HG02678 (cell line): ENCODE data around the gene GDPD3.

Experiments used
- ATAC-seq: cut with Tn5 transposase; IDR thresholded peaks from one replicate; pipeline ENCODE4 v1.9.1; 2021; ENCODE audit warnings: mild to moderate bottlenecking, moderate library complexity; ENCODE audit not compliant: unreplicated experiment

The GDPD3 gene

GRCh38 chr16:30096105-30096861 lies 17.1 kb downstream of the GDPD3 start, which contains the start of gene YPEL3:
Gene YPEL3, minus strand, starts transcription at chr16:30096213. Its CDS starts 731 bp downstream, at chr16:30095482.
- peak; percentile 59 for ATAC-seq

- ATAC-seq = no peak
Observed at GRCh38 chr16:30095166-30096078, 17.9 kb downstream of the GDPD3 start.

DNA sequence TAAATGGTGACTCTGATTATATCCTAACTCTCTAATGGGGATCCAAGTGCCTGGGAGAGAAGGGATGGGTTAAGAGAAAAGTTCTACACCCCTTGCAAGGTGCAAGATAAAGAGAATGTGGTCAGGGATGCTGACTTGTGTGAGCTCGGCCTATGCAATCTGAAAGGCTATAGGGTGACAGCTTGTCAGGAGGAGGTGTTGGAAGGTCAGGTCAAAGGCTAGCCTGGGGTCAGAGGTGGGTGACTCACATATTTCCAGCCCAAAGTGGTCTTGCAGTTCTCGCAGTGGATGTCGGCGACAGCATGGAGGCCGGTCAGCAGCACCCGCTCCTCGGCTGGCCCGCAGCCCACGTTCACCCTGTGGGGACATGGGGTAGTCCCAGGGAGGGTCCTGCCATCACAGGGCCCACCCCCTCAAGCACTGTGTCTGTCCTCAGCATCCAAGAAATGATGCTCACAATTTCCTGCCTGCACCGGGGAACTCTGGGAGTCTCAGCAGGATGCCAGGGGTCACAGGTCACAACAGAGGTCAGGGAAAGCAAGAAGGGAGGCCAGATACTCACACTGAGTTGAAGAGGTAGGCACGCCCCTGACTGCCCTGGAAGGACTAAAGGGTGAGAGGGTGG lies 18.7 kb downstream of the GDPD3 start:
- no peak for ATAC-seq

- ATAC-seq = peak; percentile 30
Observed at GRCh38 chr16:30092373-30093010, 20.8 kb downstream of the GDPD3 start.

DNA sequence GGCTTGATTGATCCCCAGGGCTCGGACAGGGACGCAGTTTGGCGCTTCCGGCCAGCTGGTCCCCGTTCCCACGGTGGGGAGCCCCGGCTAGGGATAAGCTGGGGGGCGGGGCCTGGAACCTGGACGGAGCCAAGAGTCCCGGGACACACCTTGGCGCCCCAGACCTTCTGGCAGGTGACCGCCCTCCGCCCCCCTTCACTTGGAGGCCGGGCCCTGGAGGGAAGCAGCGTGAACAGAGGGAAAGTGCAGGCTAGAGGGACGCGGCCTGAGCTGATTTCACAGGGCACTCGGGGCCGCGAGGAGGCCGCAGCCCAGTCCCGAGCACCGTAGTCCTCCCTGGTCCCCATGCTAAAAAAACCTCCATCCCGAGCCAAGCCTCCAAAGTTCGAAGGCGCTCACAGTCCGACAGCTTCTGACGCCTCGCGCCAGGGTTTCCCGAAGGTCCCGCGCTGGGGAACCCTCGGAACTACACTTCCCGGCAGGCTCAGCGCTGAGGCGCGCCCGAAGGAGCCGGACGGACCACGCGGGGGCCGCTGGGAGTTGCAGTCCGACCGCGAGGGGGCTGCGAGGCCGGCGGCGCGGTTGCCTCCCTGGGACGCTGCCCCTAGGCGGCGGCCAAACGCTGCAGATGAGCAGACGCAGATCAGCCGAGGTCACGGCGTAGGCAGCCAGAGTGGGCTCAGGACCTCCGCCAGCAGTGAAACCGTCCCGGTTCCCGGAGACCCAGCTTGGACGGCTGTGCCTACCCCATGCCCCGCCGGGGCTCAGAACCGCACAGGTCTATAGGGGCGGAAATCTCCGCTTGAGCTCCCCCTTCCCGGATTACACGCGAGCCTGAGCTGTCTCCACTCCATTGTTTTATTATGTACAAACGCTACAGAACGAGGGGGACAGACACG lies 21.6 kb downstream of the GDPD3 start, which contains the start of gene TBX6:
Gene TBX6 (minus strand): TSS at position 451 of the 899 bp plus-strand sequence. CDS start 731 bp downstream, outside the sequence.
- peak; percentile 67 for ATAC-seq

- ATAC-seq = no peak
Observed at GRCh38 chr16:30090610-30091331, 22.6 kb downstream of the GDPD3 start.

DNA sequence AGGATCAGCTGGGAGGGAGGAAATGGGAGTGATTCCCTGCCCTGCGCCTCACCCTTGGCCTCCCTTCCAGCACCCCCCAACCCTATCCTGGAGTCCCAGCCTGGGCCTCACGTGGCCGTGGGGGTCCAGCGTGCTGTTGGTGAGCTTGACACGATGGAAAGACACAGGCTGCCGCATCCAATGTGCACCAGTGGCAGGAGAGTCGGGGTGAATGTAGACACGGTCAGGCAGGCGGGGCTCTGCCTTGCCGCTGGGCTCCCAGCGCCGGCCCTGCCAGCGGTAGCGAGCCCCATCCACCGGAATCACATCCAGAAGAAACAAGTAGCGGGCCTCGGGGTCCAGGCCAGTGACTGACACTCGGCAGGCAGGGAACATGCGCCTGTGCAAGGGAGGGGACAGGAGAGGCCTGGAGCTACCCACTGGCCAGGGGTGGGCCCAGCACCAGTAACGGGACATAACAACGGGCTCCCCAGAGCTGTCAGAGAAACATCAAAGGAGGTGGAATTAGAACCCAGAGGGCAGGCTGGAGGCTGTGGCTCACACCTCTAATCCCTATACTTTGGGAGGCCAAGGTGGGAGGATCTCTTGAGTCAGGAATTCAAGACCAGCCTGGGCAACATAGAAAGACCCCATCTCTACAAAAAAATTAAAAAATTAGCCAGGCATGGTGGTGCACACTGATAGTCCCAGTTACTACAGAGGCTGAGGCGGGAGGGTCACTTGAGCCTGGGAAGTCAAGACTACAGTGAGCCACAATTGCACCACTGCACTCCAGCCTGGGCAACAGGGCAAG lies 24.3 kb downstream of the GDPD3 start:
- ATAC-seq = no peak

- ATAC-seq = no peak
Observed at GRCh38 chr16:30088237-30088831, 25.0 kb downstream of the GDPD3 start.

DNA sequence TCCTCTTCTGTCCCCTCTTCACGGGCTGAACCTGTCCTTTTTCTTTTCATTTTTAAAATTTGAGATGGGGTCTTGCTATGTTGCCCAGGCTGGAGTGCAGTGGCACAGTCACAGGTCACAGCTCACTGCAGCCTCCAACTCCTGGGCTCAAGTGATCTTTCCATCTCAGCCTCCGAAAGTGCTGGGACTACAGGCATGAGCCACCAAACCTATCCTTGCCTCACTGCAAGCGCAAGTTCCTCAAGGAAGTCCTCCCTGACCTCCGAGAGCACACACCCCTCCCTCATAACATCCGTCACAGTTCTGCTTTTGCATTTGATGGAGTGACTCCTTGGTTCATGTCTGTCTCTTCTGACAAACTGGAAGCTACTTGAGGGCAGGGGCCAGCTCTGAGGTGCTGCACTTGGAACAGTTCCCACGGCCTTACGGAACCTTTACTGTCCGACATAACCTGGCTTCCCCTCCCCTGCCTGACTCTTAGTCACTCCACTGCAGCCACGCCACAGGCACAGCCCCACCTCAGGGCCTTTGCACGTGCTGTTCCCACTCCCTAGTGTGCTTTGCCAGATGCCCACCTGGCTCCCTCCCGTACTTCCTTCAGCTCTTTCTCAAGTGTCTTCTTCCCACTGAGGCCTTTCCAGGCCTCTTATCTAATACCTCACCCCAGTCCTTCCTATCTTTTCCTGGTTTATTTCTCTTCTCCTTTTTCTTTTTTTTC lies 26.0 kb downstream of the GDPD3 start:
- ATAC-seq = no peak

- ATAC-seq = no peak
Observed at GRCh38 chr16:30086291-30087140, 26.8 kb downstream of the GDPD3 start.

DNA sequence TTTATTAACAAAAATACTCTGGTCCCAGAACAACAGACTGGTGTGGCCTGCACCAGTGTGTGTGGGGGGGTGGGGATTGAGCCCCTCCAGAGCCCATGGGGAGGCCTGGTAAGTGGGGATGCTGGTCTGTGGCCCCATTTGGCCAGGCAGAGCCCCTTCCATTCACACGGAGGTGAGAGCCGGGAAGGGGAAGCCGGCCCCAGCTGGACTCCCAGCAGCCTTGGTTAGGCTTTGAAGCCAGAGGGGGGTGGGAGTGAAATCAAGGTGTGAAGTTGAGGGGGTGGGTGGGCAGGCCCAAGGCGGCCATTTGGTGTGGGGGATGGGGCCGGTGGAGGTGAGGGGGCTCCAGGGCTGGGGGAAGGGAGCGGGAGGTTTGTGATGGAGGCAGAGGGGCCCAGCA lies 27.5 kb downstream of the GDPD3 start:
- no peak for ATAC-seq

DNA sequence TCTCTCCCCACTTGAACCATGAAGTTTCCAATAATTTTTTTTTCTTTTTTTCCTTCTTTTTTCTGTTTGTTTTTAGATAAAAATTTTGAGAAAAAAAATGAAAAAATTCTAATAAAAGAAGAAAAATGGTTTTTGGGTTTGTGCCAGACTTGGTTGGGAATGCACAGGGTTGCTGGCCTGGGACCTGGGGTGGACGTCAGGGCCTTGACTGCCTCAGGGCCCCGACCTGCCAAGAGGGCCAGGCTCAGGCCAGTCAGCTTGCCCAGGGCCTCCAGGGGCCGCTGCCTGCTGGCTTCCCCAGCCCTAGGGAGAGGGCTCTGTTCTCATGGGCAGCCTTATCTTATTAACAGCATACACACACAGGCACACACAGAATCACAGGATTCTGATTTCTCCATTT lies 28.1 kb downstream of the GDPD3 start:
- no peak for ATAC-seq

DNA sequence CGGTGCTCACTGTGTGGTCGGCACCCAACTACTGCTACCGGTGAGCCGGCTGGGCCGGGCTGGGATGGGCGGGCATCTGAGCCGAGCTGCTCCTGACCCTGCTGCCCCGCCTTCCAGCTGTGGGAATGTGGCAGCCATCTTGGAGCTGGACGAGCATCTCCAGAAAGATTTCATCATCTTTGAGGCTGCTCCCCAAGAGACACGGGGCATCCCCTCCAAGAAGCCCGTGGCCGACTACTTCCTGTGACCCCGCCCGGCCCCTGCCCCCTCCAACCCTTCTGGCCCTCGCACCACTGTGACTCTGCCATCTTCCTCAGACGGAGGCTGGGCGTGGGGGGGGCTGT lies 28.5 kb downstream of the GDPD3 start:
- no peak for ATAC-seq

DNA sequence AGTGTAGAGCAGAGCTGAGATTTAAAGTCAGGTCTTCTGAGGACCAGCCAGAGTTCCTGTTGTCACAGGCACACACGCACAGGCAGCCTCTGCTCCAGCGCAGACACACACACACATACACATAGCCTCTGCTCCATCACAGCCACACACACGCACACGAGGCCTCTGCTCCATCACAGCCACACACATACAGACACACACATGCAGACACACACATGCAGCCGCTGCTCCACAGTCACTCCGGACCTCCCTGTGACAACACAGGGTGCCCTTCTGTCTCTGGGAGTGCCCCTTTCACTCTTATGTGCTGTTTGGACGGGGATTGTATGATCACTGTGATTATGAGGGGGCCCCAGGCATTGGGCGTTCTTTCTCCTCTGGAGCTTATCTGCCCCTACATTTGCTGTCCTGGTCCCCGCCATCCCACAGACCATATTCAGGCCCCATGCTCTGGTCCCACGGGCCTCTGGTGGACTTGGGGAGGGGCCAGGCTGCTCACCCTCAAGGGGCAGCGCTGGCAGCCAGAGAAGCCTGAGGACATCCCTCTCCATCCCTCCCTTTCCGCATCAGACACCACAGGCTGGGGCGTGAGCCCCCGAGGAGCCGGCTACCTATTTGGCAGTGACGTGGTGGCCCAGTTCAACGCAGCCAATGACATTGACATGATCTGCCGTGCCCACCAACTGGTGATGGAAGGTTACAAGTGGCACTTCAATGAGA lies 29.1 kb downstream of the GDPD3 start:
- ATAC-seq = no peak

- no peak for ATAC-seq
Observed at GRCh38 chr16:30083216-30084055, 29.9 kb downstream of the GDPD3 start.
